HepG2 (cell line): Measurements from ENCODE around the gene GCDH.

Source experiments
- GABPA ChIP-seq, 2 experiments: IDR thresholded peaks; 2 replicates each; pipeline ENCODE4 v1.6.1; 2011 to 2016; ENCODE audit warnings: low read depth in 2 of 2, low read length in 1 of 2, missing biosample characterization in 1 of 2, missing genetic modification characterization in 1 of 2
- HINFP ChIP-seq: sonication (generic); formaldehyde crosslinking; IDR thresholded peaks from 2 replicates; pipeline ENCODE4 v1.4.0; 2020; ENCODE audit warnings: low read depth, mild to moderate bottlenecking, missing genetic modification reagents
- JUNB ChIP-seq: sonication (generic); formaldehyde crosslinking; IDR thresholded peaks from 2 replicates; pipeline ENCODE4 v1.8.0; 2022; ENCODE audit warnings: missing genetic modification reagents, mild to moderate bottlenecking, borderline replicate concordance
- TBP ChIP-seq: sonication (generic); formaldehyde crosslinking; IDR thresholded peaks from 2 replicates; pipeline ENCODE4 v1.5.0; 2020; ENCODE audit warnings: missing genetic modification reagents

DNA sequence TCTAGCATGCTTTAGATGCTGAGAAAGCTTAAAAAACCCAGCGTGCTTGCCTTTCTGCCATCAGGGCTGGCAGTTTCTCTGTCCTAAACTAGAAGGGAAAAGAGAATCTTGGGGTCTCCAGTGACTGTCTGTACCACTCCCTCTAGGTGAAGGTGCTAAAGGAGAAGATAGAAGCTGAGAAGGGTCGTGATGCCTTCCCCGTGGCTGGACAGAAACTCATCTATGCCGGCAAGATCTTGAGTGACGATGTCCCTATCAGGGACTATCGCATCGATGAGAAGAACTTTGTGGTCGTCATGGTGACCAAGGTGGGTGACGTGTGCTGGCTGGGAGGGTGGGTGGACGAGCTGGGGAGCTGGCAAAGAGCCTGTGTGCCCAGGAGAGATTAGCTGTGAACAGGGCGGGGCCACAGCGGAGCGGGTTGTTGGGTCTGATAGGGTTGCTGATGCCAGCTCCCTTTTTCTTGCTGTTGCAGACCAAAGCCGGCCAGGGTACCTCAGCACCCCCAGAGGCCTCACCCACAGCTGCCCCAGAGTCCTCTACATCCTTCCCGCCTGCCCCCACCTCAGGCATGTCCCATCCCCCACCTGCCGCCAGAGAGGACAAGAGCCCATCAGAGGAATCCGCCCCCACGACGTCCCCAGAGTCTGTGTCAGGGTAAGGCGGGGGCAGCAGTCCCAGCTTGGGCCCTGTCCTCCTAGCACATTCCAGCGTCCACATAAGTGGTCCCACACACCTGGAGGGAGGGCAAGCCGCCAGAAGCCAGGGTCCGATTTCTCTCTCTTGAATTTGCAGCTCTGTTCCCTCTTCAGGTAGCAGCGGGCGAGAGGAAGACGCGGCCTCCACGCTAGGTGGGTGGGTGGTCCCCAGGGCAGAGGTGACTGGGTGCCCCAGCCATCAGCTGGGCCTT is 57.0 kb downstream of the GCDH start:
- no peak for TF ChIP-seq JUNB (CRISPR knock-in tag)
- no peak for TF ChIP-seq HINFP (CRISPR knock-in tag)
- TF ChIP-seq TBP (CRISPR knock-in tag) = no peak
- TF ChIP-seq GABPA (IDR thresholded peaks at IDR 0.05; ENCODE audit: low read depth, low read length) = no peak
- no peak for TF ChIP-seq GABPA (CRISPR knock-in tag; IDR thresholded peaks at IDR 0.05; ENCODE audit: low read depth)
